ENCODE results near the gene MCTS1. TPM values are rescaled to one million over a fixed set of nuclear protein-coding genes. Genes with fewer than 3 reads are reported as not detected.

MCTS1 gene
- total and polyA plus RNA-seq, 2 experiments from 2014 or later: 33.0 to 58.2 TPM

GRCh38 chrX:120568609-120569008, 35.3 kb upstream of the MCTS1 start:
- Histone ChIP-seq H3K9me2 (ENCODE audit: insufficient read depth) (no peaks in the 10 kb centered on the region), H3K27ac (ENCODE audit: low read depth) (no peak overlapping the region), H3K36me3 (ENCODE audit: insufficient read depth) (no peaks in the 10 kb centered on the region), H3K4me3 (no peak overlapping the region), H3K4me2 (no peak overlapping the region), H3K4me1 (ENCODE audit: insufficient read depth) (no peaks in the 10 kb centered on the region), H3F3A (replicated peaks; ENCODE audit: low read depth) (no peaks in the 10 kb centered on the region), H2AFZ (no peak overlapping the region), H3K27me3 (ENCODE audit: insufficient read depth) (no peaks in the 10 kb centered on the region), H4K20me1 (replicated peaks; ENCODE audit: insufficient read depth) (no peaks in the 10 kb centered on the region), H3K79me2 (replicated peaks; ENCODE audit: insufficient read depth) (no peaks in the 10 kb centered on the region)
- Mint-ChIP-seq H3K9me3 (no peaks in the 10 kb centered on the region), H3K36me3 (ENCODE audit: low read depth) (no peaks in the 10 kb centered on the region), H3K4me3 (no peak overlapping the region), H3K4me1 (no peaks in the 10 kb centered on the region), H3K27ac (no peak overlapping the region), H3K27me3 (ENCODE audit: insufficient read depth, low read depth, poor library complexity) (peaks cover 2% of the 10 kb centered on the region)
- TF ChIP-seq REST (IDR thresholded peaks at IDR 0.05; ENCODE audit: unreplicated experiment) (no peak), STAT1 (IDR thresholded peaks at IDR 0.05; ENCODE audit: unreplicated experiment) (no peak), NANOG (IDR thresholded peaks at IDR 0.05; ENCODE audit: borderline replicate concordance) (no peak), CREB1 (CRISPR knock-in tag; IDR thresholded peaks at IDR 0.05; ENCODE audit: low read depth) (no peak), POLR2AphosphoS5 (IDR thresholded peaks at IDR 0.05; ENCODE audit: low read depth) (no peak), EZH2 (IDR thresholded peaks at IDR 0.05; ENCODE audit: low read depth, unreplicated experiment) (no peak), EZH2phosphoT487 (IDR thresholded peaks at IDR 0.05; ENCODE audit: unreplicated experiment) (no peak), ZNF114 (CRISPR knock-in tag; IDR thresholded peaks at IDR 0.05) (no peak), CTCF (conservative IDR thresholded peaks at IDR 0.05; ENCODE audit: low read depth in 2 of 2) (no peak), ZNF462 (CRISPR knock-in tag; IDR thresholded peaks at IDR 0.05) (no peak), JUNB (IDR thresholded peaks at IDR 0.05; ENCODE audit: unreplicated experiment) (no peak), ETS1 (IDR thresholded peaks at IDR 0.05) (no peak)
- no peak for ATAC-seq
- DNase-seq (ENCODE audit: low spot score): no peak
